Subcutaneous abdominal adipose tissue (tissue), 5 donors: ENCODE data around the gene GARIN5B.

ENCODE experiments used
- H3K27ac ChIP-seq: one replicate; pipeline ENCODE4 v1.7.0; 2013; ENCODE audit warnings: low read depth, mild to moderate bottlenecking, inconsistent platforms, low read length, moderate library complexity
- H3K27me3 ChIP-seq, 5 donors: one replicate each; pipeline ENCODE4 v1.7.0; 2013; ENCODE audit warnings: low read length in 5 of 5, inconsistent platforms in 1 of 5; ENCODE audit not compliant: control insufficient read depth in 5 of 5, insufficient read depth in 4 of 5
- H3K36me3 ChIP-seq, 5 donors: one replicate each; pipeline ENCODE4 v1.7.0; 2013; ENCODE audit warnings: low read length in 5 of 5; ENCODE audit not compliant: control insufficient read depth in 5 of 5, insufficient read depth in 5 of 5
- H3K4me1 ChIP-seq, 5 donors: one replicate each; pipeline ENCODE4 v1.7.0; 2013; ENCODE audit warnings: low read length in 5 of 5, mild to moderate bottlenecking in 3 of 5, moderate library complexity in 1 of 5; ENCODE audit not compliant: control insufficient read depth in 5 of 5, insufficient read depth in 5 of 5
- H3K4me3 ChIP-seq, 5 donors: one replicate each; pipeline ENCODE4 v1.7.0; 2013; ENCODE audit warnings: low read length in 5 of 5, low read depth in 1 of 5
- H3K9ac ChIP-seq, 5 donors: one replicate each; pipeline ENCODE4 v1.7.0; 2013; ENCODE audit warnings: low read length in 5 of 5, mild to moderate bottlenecking in 4 of 5, moderate library complexity in 3 of 5
- H3K9me3 ChIP-seq, 5 donors: one replicate each; pipeline ENCODE4 v1.7.0; 2013; ENCODE audit warnings: low read length in 5 of 5; ENCODE audit not compliant: control insufficient read depth in 5 of 5
- donor health status: healthy.
- donor health status: healthy.
- donor health status: healthy.
- donor health status: healthy.
- donor health status: healthy.

The GARIN5B gene

GRCh38 chr19:55382522-55383054 lies 19.5 kb upstream of the GARIN5B start:
- no peak overlapping the region for H3K27ac ChIP-seq
- H3K36me3 ChIP-seq, result peaks cover 0 to 8% (median 6%) of the 10 kb centered on the region in 5 donors
- H3K9me3 ChIP-seq, result no peaks in the 10 kb centered on the region
- H3K27me3 ChIP-seq, result peaks cover 4 to 10% (median 5%) of the 10 kb centered on the region in 5 donors
- H3K4me3 ChIP-seq, result no peak overlapping the region
- H3K9ac ChIP-seq, result no peak overlapping the region
- peaks cover 12 to 37% (median 33%) of the 10 kb centered on the region in 5 donors for H3K4me1 ChIP-seq

GRCh38 chr19:55382013-55382412 lies 19.0 kb upstream of the GARIN5B start:
- no peak overlapping the region for H3K27ac ChIP-seq
- H3K4me1 ChIP-seq, result peaks cover 7 to 34% (median 27%) of the 10 kb centered on the region in 5 donors
- no peak overlapping the region for H3K4me3 ChIP-seq

GRCh38 chr19:55379174-55379573 lies 16.1 kb upstream of the GARIN5B start:
- no peaks in the 10 kb centered on the region for H3K36me3 ChIP-seq
- H3K9ac ChIP-seq, result no peak overlapping the region
- peaks cover 17 to 38% (median 23%) of the 10 kb centered on the region in 5 donors for H3K27me3 ChIP-seq
- no peaks in the 10 kb centered on the region for H3K9me3 ChIP-seq
- peaks cover 0 to 12% (median 6%) of the 10 kb centered on the region in 5 donors for H3K4me1 ChIP-seq
- H3K27ac ChIP-seq, result no peak overlapping the region
- H3K4me3 ChIP-seq, result no peak overlapping the region

More at GRCh38 chr19:55382013-55382412, 19.0 kb upstream of the GARIN5B start:
- Histone ChIP-seq H3K36me3 (peaks cover 0 to 2% (median under 1%) of the 10 kb centered on the region in 5 donors), H3K27me3 (peaks cover 7 to 13% (median 9%) of the 10 kb centered on the region in 5 donors), H3K9me3 (no peaks in the 10 kb centered on the region), H3K9ac (no peak overlapping the region)

- Histone ChIP-seq H3K4me1 (peaks cover 0 to 9% (median 0%) of the 10 kb centered on the region in 5 donors), H3K36me3 (no peaks in the 10 kb centered on the region), H3K4me3 (no peak overlapping the region), H3K27ac (no peak overlapping the region), H3K9ac (no peak overlapping the region), H3K27me3 (peaks cover 26 to 52% (median 31%) of the 10 kb centered on the region in 5 donors), H3K9me3 (no peaks in the 10 kb centered on the region)
These were observed 14.5 kb upstream of the GARIN5B start for GRCh38 chr19:55377356-55378131.

GRCh38 chr19:55376241-55376933 lies 13.3 kb upstream of the GARIN5B start, which contains the start of gene TMEM190:
Gene TMEM190, plus strand, starts transcription at chr19:55376826. Its CDS starts 28 bp downstream, at chr19:55376854.
- Histone ChIP-seq H3K4me3 (no peak within 1 kb of the TSS), H3K27ac (no peak within 1 kb of the TSS), H3K27me3 (peaks cover 34 to 60% (median 38%) of the 10 kb centered on the region in 5 donors), H3K36me3 (no peaks in the 10 kb centered on the region), H3K4me1 (peaks cover 0 to 9% (median 0%) of the 10 kb centered on the region in 5 donors), H3K9me3 (no peaks in the 10 kb centered on the region), H3K9ac (no peak within 1 kb of the TSS)

- Histone ChIP-seq H3K36me3 (no peaks in the 10 kb centered on the region), H3K27ac (no peak overlapping the region), H3K27me3 (peaks cover 48 to 72% (median 49%) of the 10 kb centered on the region in 5 donors), H3K4me1 (peaks cover 0 to 17% (median 6%) of the 10 kb centered on the region in 5 donors), H3K9me3 (no peaks in the 10 kb centered on the region), H3K9ac (no peak overlapping the region), H3K4me3 (no peak overlapping the region)
These were observed 11.1 kb upstream of the GARIN5B start for GRCh38 chr19:55373993-55374757.

GRCh38 chr19:55373306-55373992 lies 10.4 kb upstream of the GARIN5B start:
- Histone ChIP-seq H3K36me3 (no peaks in the 10 kb centered on the region), H3K9me3 (no peaks in the 10 kb centered on the region), H3K27me3 (peaks cover 54 to 78% (median 56%) of the 10 kb centered on the region in 5 donors), H3K4me1 (peaks cover 0 to 22% (median 10%) of the 10 kb centered on the region in 5 donors), H3K9ac (no peak overlapping the region), H3K4me3 (no peak overlapping the region), H3K27ac (no peak overlapping the region)

GRCh38 chr19:55372316-55373081 lies 9.4 kb upstream of the GARIN5B start:
- peaks cover 53 to 80% (median 57%) of the 10 kb centered on the region in 5 donors for H3K27me3 ChIP-seq
- H3K27ac ChIP-seq, result no peak overlapping the region
- H3K9me3 ChIP-seq, result no peaks in the 10 kb centered on the region
- H3K4me3 ChIP-seq, result no peak overlapping the region
- H3K9ac ChIP-seq, result no peak overlapping the region
- peaks cover 0 to 18% (median 10%) of the 10 kb centered on the region in 5 donors for H3K4me1 ChIP-seq
- H3K36me3 ChIP-seq, result no peaks in the 10 kb centered on the region
